Stimulated activated CD4-positive, alpha-beta T cell treated with anti-CD3 and anti-CD28 coated beads, TNF-alpha, amount 100 ng/mL, for 1 hour (primary cell): ENCODE data around the gene KCNQ2.

Experiments
- DNase-seq, 3 donors: peaks; one replicate each; pipeline ENCODE4 v3.0.0-alpha.2; 2020; ENCODE audit warnings: low read depth in 3 of 3, low spot score in 1 of 3

Gene KCNQ2

GRCh38 chr20:63405102-63405730, 67.2 kb downstream of the KCNQ2 start:
- no peak for DNase-seq

GRCh38 chr20:63404129-63405085, 68.0 kb downstream of the KCNQ2 start:
- DNase-seq: no peak

GRCh38 chr20:63403403-63404105, 68.9 kb downstream of the KCNQ2 start:
- DNase-seq: no peak

- no peak for DNase-seq
These were observed 69.6 kb downstream of the KCNQ2 start for GRCh38 chr20:63402860-63403220.

GRCh38 chr20:63402181-63402859, 70.1 kb downstream of the KCNQ2 start:
- no peak for DNase-seq

GRCh38 chr20:63401384-63402110, 70.9 kb downstream of the KCNQ2 start:
- DNase-seq: no peak

- no peak for DNase-seq
These were observed 71.8 kb downstream of the KCNQ2 start for GRCh38 chr20:63400486-63401210.

- no peak for DNase-seq
These were observed 72.7 kb downstream of the KCNQ2 start for GRCh38 chr20:63399596-63400375.

GRCh38 chr20:63398744-63399514, 73.5 kb downstream of the KCNQ2 start:
- no peak for DNase-seq

GRCh38 chr20:63397946-63398450, 74.5 kb downstream of the KCNQ2 start:
- no peak for DNase-seq

GRCh38 chr20:63397155-63397843, 75.2 kb downstream of the KCNQ2 start:
- DNase-seq: no peak

GRCh38 chr20:63396300-63396699, 76.2 kb downstream of the KCNQ2 start:
- no peak for DNase-seq

- DNase-seq: no peak
These were observed 76.7 kb downstream of the KCNQ2 start for GRCh38 chr20:63395723-63396122.

- DNase-seq: no peak
These were observed 77.5 kb downstream of the KCNQ2 start for GRCh38 chr20:63394920-63395455.

GRCh38 chr20:63394069-63394919, 78.2 kb downstream of the KCNQ2 start:
- DNase-seq: no peak

GRCh38 chr20:63393566-63393965, 78.9 kb downstream of the KCNQ2 start:
- DNase-seq: no peak
